ENCODE data around the gene NTM.

GRCh38 chr11:132231656-132232347 is 861.4 kb downstream of the NTM start:
- TF ChIP-seq ZSCAN16 (tag by site-specific recombination; IDR thresholded peaks at IDR 0.05) (no peak), REPIN1 (tag by site-specific recombination; IDR thresholded peaks at IDR 0.05; ENCODE audit: low read depth) (no peak), KLF10 (tag by site-specific recombination; IDR thresholded peaks at IDR 0.05) (no peak), RBAK (tag by site-specific recombination; IDR thresholded peaks at IDR 0.05) (no peak)
- TF ChIP-seq, protein P1, sequence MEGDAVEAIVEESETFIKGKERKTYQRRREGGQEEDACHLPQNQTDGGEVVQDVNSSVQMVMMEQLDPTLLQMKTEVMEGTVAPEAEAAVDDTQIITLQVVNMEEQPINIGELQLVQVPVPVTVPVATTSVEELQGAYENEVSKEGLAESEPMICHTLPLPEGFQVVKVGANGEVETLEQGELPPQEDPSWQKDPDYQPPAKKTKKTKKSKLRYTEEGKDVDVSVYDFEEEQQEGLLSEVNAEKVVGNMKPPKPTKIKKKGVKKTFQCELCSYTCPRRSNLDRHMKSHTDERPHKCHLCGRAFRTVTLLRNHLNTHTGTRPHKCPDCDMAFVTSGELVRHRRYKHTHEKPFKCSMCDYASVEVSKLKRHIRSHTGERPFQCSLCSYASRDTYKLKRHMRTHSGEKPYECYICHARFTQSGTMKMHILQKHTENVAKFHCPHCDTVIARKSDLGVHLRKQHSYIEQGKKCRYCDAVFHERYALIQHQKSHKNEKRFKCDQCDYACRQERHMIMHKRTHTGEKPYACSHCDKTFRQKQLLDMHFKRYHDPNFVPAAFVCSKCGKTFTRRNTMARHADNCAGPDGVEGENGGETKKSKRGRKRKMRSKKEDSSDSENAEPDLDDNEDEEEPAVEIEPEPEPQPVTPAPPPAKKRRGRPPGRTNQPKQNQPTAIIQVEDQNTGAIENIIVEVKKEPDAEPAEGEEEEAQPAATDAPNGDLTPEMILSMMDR (tag by site-specific recombination; IDR thresholded peaks at IDR 0.05), result no peak
- TF ChIP-seq, protein P2, sequence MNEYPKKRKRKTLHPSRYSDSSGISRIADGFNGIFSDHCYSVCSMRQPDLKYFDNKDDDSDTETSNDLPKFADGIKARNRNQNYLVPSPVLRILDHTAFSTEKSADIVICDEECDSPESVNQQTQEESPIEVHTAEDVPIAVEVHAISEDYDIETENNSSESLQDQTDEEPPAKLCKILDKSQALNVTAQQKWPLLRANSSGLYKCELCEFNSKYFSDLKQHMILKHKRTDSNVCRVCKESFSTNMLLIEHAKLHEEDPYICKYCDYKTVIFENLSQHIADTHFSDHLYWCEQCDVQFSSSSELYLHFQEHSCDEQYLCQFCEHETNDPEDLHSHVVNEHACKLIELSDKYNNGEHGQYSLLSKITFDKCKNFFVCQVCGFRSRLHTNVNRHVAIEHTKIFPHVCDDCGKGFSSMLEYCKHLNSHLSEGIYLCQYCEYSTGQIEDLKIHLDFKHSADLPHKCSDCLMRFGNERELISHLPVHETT (tag by site-specific recombination; IDR thresholded peaks at IDR 0.05), result no peak
- TF ChIP-seq, protein P3, sequence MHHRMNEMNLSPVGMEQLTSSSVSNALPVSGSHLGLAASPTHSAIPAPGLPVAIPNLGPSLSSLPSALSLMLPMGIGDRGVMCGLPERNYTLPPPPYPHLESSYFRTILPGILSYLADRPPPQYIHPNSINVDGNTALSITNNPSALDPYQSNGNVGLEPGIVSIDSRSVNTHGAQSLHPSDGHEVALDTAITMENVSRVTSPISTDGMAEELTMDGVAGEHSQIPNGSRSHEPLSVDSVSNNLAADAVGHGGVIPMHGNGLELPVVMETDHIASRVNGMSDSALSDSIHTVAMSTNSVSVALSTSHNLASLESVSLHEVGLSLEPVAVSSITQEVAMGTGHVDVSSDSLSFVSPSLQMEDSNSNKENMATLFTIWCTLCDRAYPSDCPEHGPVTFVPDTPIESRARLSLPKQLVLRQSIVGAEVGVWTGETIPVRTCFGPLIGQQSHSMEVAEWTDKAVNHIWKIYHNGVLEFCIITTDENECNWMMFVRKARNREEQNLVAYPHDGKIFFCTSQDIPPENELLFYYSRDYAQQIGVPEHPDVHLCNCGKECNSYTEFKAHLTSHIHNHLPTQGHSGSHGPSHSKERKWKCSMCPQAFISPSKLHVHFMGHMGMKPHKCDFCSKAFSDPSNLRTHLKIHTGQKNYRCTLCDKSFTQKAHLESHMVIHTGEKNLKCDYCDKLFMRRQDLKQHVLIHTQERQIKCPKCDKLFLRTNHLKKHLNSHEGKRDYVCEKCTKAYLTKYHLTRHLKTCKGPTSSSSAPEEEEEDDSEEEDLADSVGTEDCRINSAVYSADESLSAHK (tag by site-specific recombination; IDR thresholded peaks at IDR 0.05), result no peak
- TF ChIP-seq, protein P4, sequence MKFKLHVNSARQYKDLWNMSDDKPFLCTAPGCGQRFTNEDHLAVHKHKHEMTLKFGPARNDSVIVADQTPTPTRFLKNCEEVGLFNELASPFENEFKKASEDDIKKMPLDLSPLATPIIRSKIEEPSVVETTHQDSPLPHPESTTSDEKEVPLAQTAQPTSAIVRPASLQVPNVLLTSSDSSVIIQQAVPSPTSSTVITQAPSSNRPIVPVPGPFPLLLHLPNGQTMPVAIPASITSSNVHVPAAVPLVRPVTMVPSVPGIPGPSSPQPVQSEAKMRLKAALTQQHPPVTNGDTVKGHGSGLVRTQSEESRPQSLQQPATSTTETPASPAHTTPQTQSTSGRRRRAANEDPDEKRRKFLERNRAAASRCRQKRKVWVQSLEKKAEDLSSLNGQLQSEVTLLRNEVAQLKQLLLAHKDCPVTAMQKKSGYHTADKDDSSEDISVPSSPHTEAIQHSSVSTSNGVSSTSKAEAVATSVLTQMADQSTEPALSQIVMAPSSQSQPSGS (tag by site-specific recombination; IDR thresholded peaks at IDR 0.05; ENCODE audit: low read depth), result no peak

Data from HEK293 (cell line).